HepG2 (cell line): Measurements from ENCODE around the gene AAR2. TPM values are rescaled to one million over a fixed set of nuclear protein-coding genes. Genes with fewer than 3 reads are reported as not detected.

Experiments used
- BRF2 ChIP-seq: sonication (generic); formaldehyde crosslinking; IDR thresholded peaks from 2 replicates; pipeline ENCODE4 v1.8.1; 2022; ENCODE audit warnings: mild to moderate bottlenecking, missing genetic modification reagents
- CHD4 ChIP-seq: fragments of 200-600 bp; sonication (generic); IDR thresholded peaks from 2 replicates; pipeline ENCODE4 v1.7.0; 2017; ENCODE audit warnings: mild to moderate bottlenecking, low read length, borderline replicate concordance
- EED ChIP-seq: sonication (generic); formaldehyde crosslinking; IDR thresholded peaks from 2 replicates; pipeline ENCODE4 v1.5.0; 2020; ENCODE audit warnings: mild to moderate bottlenecking, missing genetic modification reagents
- FOXC1 ChIP-seq: sonication (generic); formaldehyde crosslinking; IDR thresholded peaks from 2 replicates; pipeline ENCODE4 v1.8.0; 2022; ENCODE audit warnings: mild to moderate bottlenecking, missing genetic modification reagents, borderline replicate concordance
- FOXO4 ChIP-seq: sonication (generic); formaldehyde crosslinking; conservative IDR thresholded peaks from 2 replicates; pipeline ENCODE4 v1.8.1; 2023; ENCODE audit warnings: missing genetic modification reagents
- HMGXB3 ChIP-seq: sonication (generic); formaldehyde crosslinking; IDR thresholded peaks from 2 replicates; pipeline ENCODE4 v1.4.0; 2020; ENCODE audit warnings: missing genetic modification reagents, borderline replicate concordance
- JUNB ChIP-seq: sonication (generic); formaldehyde crosslinking; IDR thresholded peaks from 2 replicates; pipeline ENCODE4 v1.8.0; 2022; ENCODE audit warnings: missing genetic modification reagents, mild to moderate bottlenecking, borderline replicate concordance
- KLF12 ChIP-seq: sonication (generic); formaldehyde crosslinking; IDR thresholded peaks from 2 replicates; pipeline ENCODE4 v1.4.0; 2020; ENCODE audit warnings: missing genetic modification reagents, borderline replicate concordance
- MEF2D ChIP-seq: sonication (generic); formaldehyde crosslinking; IDR thresholded peaks from 2 replicates; pipeline ENCODE4 v1.5.1; 2020; ENCODE audit warnings: mild to moderate bottlenecking, missing genetic modification reagents
- MIXL1 ChIP-seq: IDR thresholded peaks from 2 replicates; pipeline ENCODE4 v1.6.1; 2016
- NBN ChIP-seq: fragments of 450-650 bp; conservative IDR thresholded peaks from 2 replicates; pipeline ENCODE4 v1.6.1; 2017
- SALL2 ChIP-seq: sonication (generic); formaldehyde crosslinking; IDR thresholded peaks from 2 replicates; pipeline ENCODE4 v1.8.1; 2023; ENCODE audit warnings: mild to moderate bottlenecking, missing genetic modification reagents, inconsistent platforms
- SOX5 ChIP-seq: IDR thresholded peaks from 2 replicates; pipeline ENCODE4 v1.6.1; 2016; ENCODE audit warnings: borderline replicate concordance
- SP4 ChIP-seq: sonication (generic); formaldehyde crosslinking; IDR thresholded peaks from 2 replicates; pipeline ENCODE4 v1.8.1; 2023; ENCODE audit warnings: mild to moderate bottlenecking, missing genetic modification reagents
- TBP ChIP-seq: sonication (generic); formaldehyde crosslinking; IDR thresholded peaks from 2 replicates; pipeline ENCODE4 v1.5.0; 2020; ENCODE audit warnings: missing genetic modification reagents
- TGIF2 ChIP-seq: IDR thresholded peaks from 2 replicates; pipeline ENCODE4 v1.6.1; 2016; ENCODE audit warnings: control low read depth, missing compliant biosample characterization
- U2AF1 ChIP-seq: fragments of 200-400 bp; formaldehyde crosslinking; optimal IDR thresholded peaks from 2 replicates; pipeline ENCODE3; 2017; ENCODE audit warnings: mild to moderate bottlenecking, low read depth, low read length
- ZNF160 ChIP-seq: sonication (generic); formaldehyde crosslinking; IDR thresholded peaks from 2 replicates; pipeline ENCODE4 v1.8.0; 2022; ENCODE audit warnings: mild to moderate bottlenecking, inconsistent platforms, missing genetic modification reagents
- ZNF329 ChIP-seq: sonication (generic); formaldehyde crosslinking; IDR thresholded peaks from 2 replicates; pipeline ENCODE4 v1.9.0; 2021; ENCODE audit warnings: low read depth, mild to moderate bottlenecking, missing genetic modification reagents
- ZNF335 ChIP-seq: sonication (generic); formaldehyde crosslinking; IDR thresholded peaks from 2 replicates; pipeline ENCODE4 v1.4.0; 2020; ENCODE audit warnings: missing genetic modification reagents
- polyA plus RNA-seq, 8 experiments: library from polyadenylated mRNA; depleted of rRNA in 3 of 8; stranded (reverse) in 7 of 8; unstranded in 1 of 8; fragments of >200 nt; fragmentation: Illumina TruSeq in 4 of 8; extraction: Trizol in 4 of 8; gene quantifications; 2 replicates each; pipeline versions ENCODE4 v1.2.1 to v1.2.3, GENCODE V29; 2011 to 2016; ENCODE audit warnings: low read depth in 4 of 8, missing spikeins in 1 of 8, mixed read lengths in 1 of 8; ENCODE audit not compliant: insufficient read depth in 1 of 8
- total RNA-seq, 5 experiments: library from RNA; depleted of rRNA; stranded (reverse); fragments of >200 nt; fragmentation: Illumina TruSeq; extraction: Trizol; gene quantifications; 2 replicates each; pipeline ENCODE4 v1.2.3, GENCODE V29; 2016; ENCODE audit warnings: low read depth in 1 of 5

AAR2 gene
- total and polyA plus RNA-seq, 2 of the 13 experiments (the other 11 are each of a cell fraction or from before 2014, with no cell fraction given) = 45.2 to 46.2 TPM

GRCh38 chr20:36270744-36271638 is 34.7 kb downstream of the AAR2 start (continued):
- TF ChIP-seq FOXO4 (CRISPR knock-in tag) (0 out of 2 replicates have a peak, but pooled peaks have one; percentile 83), TGIF2 (CRISPR knock-in tag) (peak; percentile 92), JUNB (CRISPR knock-in tag) (peak; percentile 58; the same call in 1 of the 2 replicates), SP4 (CRISPR knock-in tag) (0 out of 2 replicates have a peak, but pooled peaks have one; percentile 42), BRF2 (CRISPR knock-in tag) (no peak), ZNF329 (CRISPR knock-in tag) (0 out of 2 replicates have a peak, but pooled peaks have one; percentile 14), TBP (CRISPR knock-in tag) (no peak), FOXC1 (peak; percentile 85), SALL2 (CRISPR knock-in tag) (no peak), CHD4 (no peak), KLF12 (no peak), U2AF1 (peak; percentile 67), SOX5 (CRISPR knock-in tag) (peak; percentile 82), NBN (0 out of 2 replicates have a peak, but pooled peaks have one; percentile 68), EED (CRISPR knock-in tag) (0 out of 2 replicates have a peak, but pooled peaks have one; percentile 82), MIXL1 (CRISPR knock-in tag) (peak; percentile 45; the same call in 1 of the 2 replicates), ZNF160 (no peak), MEF2D (CRISPR knock-in tag) (peak; percentile 2), HMGXB3 (no peak), ZNF335 (peak; percentile 36; the same call in 1 of the 2 replicates)
